ENCODE measurements around the gene LTBP3.

DNA sequence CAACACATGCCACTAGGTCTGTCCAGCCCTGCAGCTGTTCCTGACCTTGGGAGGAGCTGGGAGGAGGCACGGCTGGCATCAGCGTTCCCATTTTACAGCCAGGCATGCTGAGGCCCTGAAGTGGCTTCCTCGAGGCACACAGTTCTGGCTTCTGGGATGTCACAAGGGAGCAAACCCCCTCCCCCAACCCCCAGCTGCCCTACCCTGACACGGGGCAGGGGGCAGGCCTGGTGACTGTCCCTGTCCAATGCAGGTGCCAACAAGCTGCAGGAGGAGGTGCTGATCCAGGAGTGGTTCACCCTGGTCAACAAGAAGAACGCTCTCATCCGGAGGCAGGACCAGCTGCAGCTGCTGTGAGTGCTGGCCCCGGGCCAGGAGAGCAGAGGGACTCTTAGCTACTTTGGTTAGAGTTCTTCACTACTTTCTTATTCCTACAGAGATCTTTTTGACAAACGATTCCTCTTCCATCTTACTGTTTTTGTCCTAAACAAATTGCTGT, 32.1 kb upstream of the LTBP3 start:
- TF ChIP-seq, protein P1, sequence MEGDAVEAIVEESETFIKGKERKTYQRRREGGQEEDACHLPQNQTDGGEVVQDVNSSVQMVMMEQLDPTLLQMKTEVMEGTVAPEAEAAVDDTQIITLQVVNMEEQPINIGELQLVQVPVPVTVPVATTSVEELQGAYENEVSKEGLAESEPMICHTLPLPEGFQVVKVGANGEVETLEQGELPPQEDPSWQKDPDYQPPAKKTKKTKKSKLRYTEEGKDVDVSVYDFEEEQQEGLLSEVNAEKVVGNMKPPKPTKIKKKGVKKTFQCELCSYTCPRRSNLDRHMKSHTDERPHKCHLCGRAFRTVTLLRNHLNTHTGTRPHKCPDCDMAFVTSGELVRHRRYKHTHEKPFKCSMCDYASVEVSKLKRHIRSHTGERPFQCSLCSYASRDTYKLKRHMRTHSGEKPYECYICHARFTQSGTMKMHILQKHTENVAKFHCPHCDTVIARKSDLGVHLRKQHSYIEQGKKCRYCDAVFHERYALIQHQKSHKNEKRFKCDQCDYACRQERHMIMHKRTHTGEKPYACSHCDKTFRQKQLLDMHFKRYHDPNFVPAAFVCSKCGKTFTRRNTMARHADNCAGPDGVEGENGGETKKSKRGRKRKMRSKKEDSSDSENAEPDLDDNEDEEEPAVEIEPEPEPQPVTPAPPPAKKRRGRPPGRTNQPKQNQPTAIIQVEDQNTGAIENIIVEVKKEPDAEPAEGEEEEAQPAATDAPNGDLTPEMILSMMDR (IDR thresholded peaks at IDR 0.05; ENCODE audit: low read depth, low read length, poor library complexity, severe bottlenecking): no peak
- no peak for TF ChIP-seq EZH2phosphoT487 (IDR thresholded peaks at IDR 0.05; ENCODE audit: borderline replicate concordance, low read length)

Measured in DOHH2 (cell line).